ENCODE results near the gene ESYT2.

The ESYT2 gene

GRCh38 chr7:158821171-158822031, 7.9 kb downstream of the ESYT2 start:
- no peak for DNase-seq

DNA sequence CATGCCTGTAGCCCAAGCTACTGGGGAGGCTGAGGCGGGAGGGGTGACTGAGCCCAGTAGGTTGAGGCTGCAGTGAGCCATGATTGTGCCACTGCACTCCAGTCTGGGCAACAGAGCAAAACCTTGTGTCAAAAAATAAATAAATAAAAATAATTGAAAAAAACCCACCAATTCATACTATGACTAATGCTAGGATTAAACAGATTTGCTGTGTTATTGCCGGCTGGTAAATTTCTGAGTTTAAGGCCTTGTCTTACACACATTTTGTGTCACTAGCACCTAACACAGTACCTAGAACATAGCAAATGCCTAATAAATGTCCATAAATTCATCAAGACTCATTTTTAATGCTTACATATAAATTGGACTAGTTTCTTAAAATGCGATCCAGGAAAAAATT, 8.7 kb downstream of the ESYT2 start:
- DNase-seq = no peak

DNA sequence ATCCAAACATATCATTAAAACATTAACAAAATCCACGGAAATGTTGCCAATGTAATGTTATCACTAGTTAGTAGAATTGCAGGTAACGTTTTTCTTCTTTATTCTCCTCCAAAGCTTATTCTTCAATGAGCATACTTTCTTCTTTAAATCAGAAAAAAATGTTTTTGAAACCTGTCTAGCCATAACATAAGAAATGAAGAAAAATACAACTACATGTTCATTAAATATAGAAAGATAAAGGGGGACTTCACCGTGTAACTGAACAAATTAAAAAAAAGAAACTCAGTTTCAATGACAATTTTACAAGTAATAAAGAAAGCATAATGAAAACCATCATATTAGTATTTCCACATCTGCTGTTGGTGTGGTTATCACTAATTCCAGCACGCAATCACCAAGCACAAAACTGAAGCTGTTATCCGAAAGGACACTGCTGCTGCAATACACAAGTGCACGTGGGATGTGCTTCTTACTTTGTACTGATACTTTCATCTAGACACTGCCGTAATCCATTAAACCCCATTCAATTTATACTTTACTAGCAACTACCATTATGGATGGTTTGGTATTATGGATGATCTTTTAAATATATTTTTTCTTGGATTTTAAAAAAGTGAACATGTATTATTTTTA, 9.6 kb downstream of the ESYT2 start:
- no peak for DNase-seq

GRCh38 chr7:158818325-158819213, 10.7 kb downstream of the ESYT2 start:
- peak; percentile 68 for DNase-seq

DNA sequence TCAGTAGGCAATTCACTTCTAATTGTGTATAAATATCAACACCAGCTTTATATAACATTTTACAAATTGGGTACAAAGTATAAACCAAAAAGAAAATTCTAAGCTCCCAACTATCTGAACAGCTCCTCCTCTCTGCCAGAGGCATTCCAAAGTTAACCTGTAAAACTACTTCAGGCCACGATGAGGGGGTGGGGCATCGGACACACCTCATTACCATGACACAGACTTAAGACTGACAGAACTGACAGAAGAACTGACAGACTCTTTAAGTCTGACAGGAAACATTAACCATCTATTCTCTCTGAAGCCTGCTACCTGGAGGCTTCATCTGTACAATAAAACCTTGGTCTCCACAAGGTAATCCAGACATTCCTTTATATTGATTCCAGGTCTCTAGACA, 12.3 kb downstream of the ESYT2 start:
- DNase-seq = no peak

GRCh38 chr7:158816271-158816670, 13.0 kb downstream of the ESYT2 start:
- no peak for DNase-seq

GRCh38 chr7:158815800-158816128, 13.5 kb downstream of the ESYT2 start:
- no peak for DNase-seq

DNA sequence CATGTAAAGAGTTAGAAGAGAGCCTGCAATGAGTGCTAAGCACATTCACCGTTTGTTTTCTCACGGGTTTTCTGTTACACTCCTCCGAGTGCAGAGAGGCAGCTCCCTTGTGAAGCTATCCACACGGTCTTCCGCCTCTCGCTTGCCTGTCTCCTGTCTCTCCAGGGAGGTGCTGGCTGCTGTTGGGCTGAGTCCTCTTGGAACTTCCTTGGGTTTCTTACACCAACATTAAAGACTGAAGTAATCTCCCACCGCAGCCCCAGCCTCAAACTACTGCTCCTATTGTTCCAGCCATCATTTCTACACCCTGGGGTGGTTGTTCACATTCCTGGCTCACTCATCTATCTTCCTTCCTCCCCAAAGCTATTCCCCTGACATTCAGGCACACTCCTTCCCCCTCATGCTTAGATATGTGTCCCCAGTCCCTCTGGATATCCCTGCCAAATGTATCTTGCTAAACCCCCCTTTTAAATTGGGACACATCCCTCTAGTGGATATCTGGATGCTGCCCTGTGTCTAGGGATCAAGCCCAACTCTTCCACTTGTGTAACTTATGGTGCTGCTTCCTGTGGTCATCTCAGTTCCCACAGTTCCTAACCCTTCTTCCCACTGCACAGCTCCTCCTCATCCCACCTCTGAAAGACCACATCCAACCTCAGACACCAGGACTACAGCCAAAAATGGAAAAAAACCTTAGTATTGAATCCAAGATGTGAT, 14.1 kb downstream of the ESYT2 start:
- no peak for DNase-seq

- DNase-seq = no peak
These were observed 14.7 kb downstream of the ESYT2 start for GRCh38 chr7:158814637-158815036.

- peak; percentile 76 for DNase-seq
These were observed 16.6 kb downstream of the ESYT2 start for GRCh38 chr7:158812684-158813083.

DNA sequence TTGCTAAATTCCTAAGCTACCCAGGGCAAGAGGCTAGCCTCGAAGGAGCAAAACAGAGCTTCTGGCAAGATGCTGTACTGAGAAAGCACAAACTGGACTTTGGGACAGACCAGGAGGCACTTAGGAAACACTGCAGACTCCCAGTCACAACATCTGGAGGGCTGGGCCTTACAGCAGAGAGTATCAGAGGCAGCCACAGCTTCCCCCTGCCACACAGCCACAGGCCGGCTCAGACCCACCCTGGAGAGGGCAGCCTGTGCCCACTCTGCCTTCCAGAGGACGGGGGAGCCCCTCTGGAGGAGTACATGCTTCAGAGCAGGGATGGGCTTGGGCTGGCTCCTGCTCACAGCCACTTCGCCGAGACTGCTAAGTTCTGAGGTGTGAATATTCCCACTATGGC, 17.4 kb downstream of the ESYT2 start:
- DNase-seq = no peak

DNA sequence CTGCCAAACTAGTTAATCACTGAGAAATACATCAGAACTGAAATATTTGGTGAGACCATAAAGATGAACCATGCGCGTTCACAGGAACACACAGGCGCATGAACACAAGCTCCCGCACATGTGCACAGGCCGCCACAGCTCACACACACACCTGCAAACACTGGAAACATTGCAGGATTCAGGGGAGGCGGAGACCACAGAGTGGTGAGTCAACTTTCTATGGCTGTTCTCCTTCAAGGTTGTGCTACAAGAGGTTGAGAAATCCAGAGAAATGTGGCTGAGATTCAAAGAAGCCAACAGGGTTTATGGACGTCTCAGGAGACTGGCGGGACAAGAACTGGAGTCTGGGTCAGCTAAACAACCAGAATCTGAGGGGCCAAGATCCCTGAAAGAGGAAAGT, 17.8 kb downstream of the ESYT2 start:
- DNase-seq = peak; percentile 45

DNA sequence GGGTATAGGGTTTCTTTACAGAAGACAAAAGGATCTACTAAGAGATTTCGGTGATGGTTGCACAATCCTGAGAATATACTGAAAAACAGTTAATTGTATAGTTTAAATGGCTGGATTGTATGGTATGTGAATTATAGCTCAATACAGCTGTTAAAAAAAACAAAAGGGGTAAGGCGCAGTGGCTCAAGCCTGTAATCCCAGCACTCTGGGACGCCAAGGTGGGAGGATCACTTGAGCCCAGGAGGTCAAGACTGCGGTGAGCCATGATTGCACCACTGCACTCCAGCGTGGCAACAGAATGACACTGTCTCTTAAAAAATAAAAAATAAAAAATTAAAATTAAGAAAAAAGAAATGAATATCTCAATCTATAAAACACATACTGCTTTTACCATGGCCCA, 18.5 kb downstream of the ESYT2 start:
- no peak for DNase-seq

DNA sequence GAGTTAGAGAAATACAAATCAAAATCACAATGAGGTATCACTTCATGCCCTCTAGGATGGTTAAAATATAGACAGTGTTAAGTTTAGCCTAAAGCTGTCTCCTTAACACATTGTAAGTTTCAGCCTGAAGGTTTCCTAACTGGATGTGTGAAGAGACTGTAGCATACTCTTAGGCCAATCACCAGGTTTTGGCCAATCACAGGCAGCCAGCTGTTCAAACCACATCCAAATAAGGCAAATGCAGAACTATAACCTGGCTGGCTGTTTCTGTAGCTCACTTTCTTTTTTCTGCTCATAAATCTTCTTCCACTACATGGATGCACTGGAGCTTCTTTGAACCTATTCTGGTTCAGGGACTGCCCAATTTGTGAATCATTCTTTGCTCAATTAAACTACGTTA, 19.7 kb downstream of the ESYT2 start:
- no peak for DNase-seq

DNA sequence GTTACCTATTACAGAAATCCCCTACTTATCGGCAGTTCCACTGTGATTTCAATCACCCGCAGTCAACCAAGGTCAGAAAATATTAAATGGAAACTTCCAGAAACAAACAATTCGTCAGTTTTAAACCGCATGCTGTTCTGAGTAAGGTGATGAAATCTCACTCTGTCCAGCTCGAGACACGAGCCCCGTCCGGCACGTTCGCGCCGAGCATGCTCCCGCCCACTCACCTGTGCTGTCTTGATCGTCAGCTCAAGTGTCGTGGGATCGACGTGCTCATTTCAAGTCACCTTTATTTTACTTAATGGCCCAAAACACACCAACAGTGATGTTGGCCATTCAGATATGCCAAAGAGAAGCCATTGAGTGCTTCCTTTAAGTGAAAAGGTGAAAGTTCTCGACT, 21.2 kb downstream of the ESYT2 start:
- DNase-seq = no peak

DNA sequence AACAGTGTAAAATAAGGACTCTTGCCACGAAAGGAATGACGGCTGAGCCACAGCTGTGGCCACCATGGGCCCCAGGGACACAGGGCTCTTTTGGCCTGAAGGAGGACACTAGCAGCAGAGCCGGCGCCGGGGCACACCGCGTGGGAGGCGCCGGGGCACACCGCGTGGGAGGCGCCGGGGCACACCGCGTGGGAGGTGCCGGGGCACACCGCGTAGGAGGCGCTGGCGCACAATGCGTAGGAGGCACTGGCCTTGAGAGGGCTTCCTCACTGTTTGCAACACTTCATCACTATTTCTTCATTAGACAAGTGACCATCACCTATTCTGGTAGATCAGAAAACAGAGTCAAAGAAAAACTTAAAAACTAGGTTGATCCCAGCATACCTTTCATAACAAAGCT, 23.4 kb downstream of the ESYT2 start:
- no peak for DNase-seq

DNA sequence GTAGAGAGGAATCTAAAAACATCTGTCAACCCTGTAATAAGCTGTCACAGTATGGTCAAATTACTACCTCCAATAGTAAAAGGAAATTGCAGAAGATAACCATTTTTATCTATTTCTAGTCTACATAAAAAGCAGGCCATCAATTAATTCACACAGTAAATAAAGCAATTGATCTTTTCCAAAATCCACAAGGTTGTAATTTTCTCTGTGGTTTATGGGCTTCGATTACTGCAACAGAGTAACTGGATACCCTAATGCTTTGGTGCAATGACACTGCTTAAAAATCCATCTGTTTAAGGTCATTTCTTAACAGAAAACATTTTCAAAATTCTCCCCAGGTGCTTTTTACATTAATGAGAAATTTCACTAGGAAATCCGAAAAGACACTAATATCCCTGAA, 23.9 kb downstream of the ESYT2 start:
- no peak for DNase-seq

DNA sequence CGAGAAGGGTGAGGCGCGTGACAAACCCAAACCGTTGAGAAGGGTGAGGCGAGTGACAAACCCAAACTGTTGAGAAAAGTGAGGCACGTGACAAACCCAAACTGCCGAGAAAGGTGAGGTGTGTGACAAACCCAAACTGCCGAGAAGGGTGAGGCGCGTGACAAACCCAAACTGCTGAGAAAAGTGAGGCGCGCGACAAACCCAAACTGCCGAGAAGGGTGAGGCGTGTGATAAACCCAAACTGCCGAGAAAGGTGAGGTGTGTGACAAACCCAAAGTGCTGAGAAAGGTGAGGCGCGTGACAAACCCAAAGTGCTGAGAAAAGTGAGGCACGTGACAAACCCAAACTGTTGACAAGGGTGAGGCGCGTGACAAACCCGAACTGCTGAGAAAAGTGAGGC, 25.0 kb downstream of the ESYT2 start:
- no peak for DNase-seq

GRCh38 chr7:158803367-158803969, 25.8 kb downstream of the ESYT2 start:
- DNase-seq = no peak

DNA sequence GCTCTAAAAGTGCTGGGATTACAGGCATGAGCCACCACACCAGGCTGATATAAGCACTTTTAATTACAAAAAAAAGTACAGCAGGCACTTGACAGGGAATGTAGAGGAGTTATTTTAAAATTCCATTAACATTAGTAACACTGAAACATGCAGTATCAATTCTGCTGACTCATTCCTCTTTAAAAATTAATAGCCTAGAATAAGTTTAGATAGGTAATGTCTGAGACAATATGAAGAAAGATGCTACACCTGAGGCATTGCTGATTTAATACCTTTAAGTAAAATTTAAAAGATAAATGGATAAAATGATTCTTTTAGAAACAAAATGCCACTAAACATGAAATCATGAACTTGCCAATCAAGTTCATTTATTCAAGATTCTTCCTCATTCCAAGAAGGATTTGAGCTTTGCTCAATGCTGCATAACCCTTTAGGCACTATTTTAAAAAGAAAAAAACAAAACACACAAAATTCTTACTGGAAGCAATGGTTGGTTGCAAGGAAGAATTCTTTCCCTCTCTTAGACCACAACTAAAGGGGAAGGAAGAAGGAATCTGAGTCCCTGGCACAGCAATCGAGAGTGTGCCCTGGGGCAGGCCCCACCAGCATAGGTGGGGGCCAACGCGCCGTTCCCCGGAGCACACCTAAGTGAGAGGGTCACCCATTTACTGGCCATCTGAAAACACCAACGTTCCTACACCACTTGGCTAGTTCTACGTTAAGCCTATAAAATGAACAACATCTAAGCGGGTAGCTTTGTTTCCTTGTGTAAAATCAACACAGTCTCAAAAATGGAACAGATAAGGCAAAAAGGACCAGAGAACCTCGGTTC, 26.6 kb downstream of the ESYT2 start:
- DNase-seq = no peak

DNA sequence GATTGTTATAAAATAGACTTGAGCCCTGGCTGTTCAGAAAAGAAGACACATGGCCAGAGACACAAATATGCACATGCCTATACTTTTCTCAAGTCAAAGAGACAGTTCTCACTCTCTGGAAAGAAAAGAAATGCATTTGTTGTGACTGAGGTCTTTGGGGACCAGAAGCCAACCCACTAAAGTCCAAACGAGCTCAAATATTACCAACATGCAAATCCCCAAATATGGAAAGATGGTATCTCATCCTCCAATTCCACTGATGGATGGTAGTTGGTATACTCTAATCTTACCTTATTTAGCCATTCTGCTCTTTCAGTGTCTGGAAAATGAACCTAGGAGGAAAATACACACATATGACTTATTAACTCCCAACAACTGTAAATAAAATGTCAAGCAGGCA, 30.6 kb downstream of the ESYT2 start:
- DNase-seq = no peak

GRCh38 chr7:158796667-158797066, 32.6 kb downstream of the ESYT2 start:
- no peak for DNase-seq

All from activated CD4-positive, alpha-beta T cell treated with anti-CD3 and anti-CD28 coated beads, Interleukin-2, amount 50 U/mL, for 1 hour (primary cell).